ENCODE data around the gene PDE4D. TPM values are rescaled to one million over a fixed set of nuclear protein-coding genes. Genes with fewer than 3 reads are reported as not detected.

Gene PDE4D
- total RNA-seq, 4 donors from 2014 or later: 35.0 to 121 (median 63.4) TPM

DNA sequence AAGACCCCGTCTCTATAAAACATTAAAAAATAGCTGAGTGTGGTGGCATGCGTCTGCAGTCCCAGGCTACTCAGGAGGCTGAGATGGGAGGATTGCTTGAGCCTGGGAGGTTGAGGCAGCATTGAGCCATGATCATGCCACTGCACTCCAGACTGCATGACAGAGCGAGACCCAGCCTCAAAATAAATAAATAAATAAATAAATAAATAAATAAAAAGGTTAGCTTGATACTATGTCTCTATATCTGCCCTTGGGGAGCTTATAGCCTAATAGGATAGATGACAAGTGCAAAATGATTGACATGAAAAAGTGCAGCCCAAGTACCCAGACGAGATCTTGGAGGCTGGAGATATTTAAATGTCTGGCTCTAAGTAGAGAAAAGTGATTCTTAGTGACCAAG is 122.6 kb downstream of the PDE4D start:
- Histone ChIP-seq H3K36me3 (no peaks in the 10 kb centered on the region), H3K27me3 (no peaks in the 10 kb centered on the region), H3K9me3 (no peaks in the 10 kb centered on the region), H3K4me1 (peaks cover 0 to 39% (median 0%) of the 10 kb centered on the region in 3 donors), H3K27ac (no peak overlapping the region), H3K4me3 (no peak overlapping the region)
- WGBS, 2 donors (ENCODE audit: low coverage in 1 of 2): 80 to 91% methylated on average over 2 to 4 of the region's 4 CpGs
- no peak for ATAC-seq
- TF ChIP-seq, protein P1, sequence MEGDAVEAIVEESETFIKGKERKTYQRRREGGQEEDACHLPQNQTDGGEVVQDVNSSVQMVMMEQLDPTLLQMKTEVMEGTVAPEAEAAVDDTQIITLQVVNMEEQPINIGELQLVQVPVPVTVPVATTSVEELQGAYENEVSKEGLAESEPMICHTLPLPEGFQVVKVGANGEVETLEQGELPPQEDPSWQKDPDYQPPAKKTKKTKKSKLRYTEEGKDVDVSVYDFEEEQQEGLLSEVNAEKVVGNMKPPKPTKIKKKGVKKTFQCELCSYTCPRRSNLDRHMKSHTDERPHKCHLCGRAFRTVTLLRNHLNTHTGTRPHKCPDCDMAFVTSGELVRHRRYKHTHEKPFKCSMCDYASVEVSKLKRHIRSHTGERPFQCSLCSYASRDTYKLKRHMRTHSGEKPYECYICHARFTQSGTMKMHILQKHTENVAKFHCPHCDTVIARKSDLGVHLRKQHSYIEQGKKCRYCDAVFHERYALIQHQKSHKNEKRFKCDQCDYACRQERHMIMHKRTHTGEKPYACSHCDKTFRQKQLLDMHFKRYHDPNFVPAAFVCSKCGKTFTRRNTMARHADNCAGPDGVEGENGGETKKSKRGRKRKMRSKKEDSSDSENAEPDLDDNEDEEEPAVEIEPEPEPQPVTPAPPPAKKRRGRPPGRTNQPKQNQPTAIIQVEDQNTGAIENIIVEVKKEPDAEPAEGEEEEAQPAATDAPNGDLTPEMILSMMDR (IDR thresholded peaks at IDR 0.05): no peak
- TF ChIP-seq EP300 (IDR thresholded peaks at IDR 0.05) (no peak), POLR2AphosphoS5 (IDR thresholded peaks at IDR 0.05) (no peak), POLR2A (IDR thresholded peaks at IDR 0.05) (no peak)

DNA sequence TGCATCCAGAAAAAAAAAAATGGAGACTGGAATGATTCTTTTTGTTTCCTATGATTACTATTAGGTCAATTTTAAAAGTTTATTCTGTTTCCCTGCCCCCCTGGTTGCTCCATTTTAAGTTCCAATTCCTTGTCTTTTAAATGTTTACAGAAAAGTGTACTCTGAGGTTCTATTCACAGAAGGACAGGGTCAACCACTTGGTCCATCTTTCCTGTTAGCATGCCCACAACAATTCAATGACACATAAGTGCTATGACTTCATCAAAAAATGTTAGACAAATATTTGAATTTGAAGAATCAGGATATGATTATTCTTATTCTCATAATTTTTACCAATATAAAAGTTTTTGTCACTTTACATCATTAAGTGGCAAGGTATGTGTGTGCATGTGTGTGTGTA is 123.7 kb downstream of the PDE4D start:
- ATAC-seq: no peak
- Histone ChIP-seq H3K27ac (no peak overlapping the region), H3K4me3 (no peak overlapping the region), H3K9me3 (no peaks in the 10 kb centered on the region), H3K36me3 (no peaks in the 10 kb centered on the region), H3K27me3 (no peaks in the 10 kb centered on the region), H3K4me1 (peaks cover 0 to 39% (median 0%) of the 10 kb centered on the region in 3 donors)
- TF ChIP-seq, protein P1 (IDR thresholded peaks at IDR 0.05): no peak
- TF ChIP-seq POLR2AphosphoS5 (IDR thresholded peaks at IDR 0.05) (no peak), POLR2A (IDR thresholded peaks at IDR 0.05) (no peak), EP300 (IDR thresholded peaks at IDR 0.05) (no peak)

DNA sequence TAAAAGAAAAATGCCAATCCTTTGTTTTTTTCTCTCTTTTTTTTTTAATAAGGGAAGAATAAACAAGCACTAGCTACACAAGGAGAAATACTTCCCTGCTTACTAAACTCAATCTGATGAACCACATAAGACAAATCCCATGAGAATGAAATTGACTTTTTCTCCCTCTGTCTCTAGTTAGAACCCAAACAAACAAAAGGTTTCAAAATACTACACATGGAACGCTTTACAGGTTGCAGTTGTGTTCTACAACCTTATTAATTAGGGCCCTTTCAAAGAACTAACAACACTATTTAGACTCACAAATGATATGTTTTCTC is 124.5 kb downstream of the PDE4D start:
- peak overlapping the region; percentile 46 to 65 for H3K4me3 ChIP-seq
- TF ChIP-seq POLR2AphosphoS5 (IDR thresholded peaks at IDR 0.05) (no peak), EP300 (IDR thresholded peaks at IDR 0.05) (no peak), POLR2A (IDR thresholded peaks at IDR 0.05) (no peak)
- TF ChIP-seq, protein P1 (IDR thresholded peaks at IDR 0.05): no peak
- WGBS, 2 donors (ENCODE audit: low coverage in 1 of 2): 20 to 33% methylated on average over 1 of the region's 1 CpG
- H3K27me3 ChIP-seq: no peaks in the 10 kb centered on the region
- peak overlapping the region in 2 of 4 donors; percentile 75 to 78 for H3K27ac ChIP-seq
- H3K36me3 ChIP-seq: no peaks in the 10 kb centered on the region
- peaks cover 0 to 39% (median 0%) of the 10 kb centered on the region in 3 donors for H3K4me1 ChIP-seq
- H3K9me3 ChIP-seq: no peaks in the 10 kb centered on the region
- ATAC-seq: no peak

DNA sequence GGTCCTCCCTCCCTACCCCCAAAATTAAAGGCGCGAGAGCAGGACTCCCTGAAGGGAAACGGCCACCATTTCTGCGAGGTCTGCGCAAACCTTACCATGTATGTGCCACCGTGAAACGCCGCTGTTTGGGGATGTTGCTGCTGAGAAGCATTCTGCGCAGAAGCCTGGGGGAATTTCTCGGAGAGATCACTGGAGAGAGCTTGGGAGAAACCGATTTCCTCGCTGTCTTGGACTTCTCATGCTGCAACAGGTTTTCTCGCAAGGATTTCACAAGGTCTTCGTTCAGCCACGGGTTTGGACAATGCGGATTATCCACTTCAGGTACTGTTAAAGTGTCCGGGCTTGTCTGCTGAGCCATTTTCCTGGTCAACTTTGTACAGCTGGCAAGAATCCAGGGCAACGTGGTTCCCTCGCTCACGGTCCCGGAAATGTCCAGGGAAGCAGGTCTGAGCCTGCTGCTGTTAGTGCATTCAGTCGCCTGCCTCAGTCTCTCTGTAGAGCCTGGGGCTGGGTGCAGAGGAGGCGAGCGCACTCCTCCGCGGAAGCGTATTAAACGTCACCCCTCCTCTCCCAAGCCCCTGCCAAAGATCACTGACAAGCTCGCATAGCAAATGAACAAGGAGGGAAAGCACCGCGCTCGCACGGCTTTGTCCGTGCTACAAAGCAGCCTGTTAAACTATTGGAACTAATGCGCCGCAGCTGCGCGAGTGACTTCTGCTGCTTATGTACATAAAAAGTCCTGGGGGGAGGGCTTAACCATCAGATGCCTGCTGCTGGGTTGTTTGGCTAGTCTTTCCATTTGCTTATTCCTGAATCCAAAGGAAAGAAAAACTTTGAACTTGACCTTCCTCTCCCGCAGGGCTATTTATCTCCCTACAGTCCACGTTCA is 125.1 kb downstream of the PDE4D start:
- Histone ChIP-seq H3K27ac (peak overlapping the region in 3 of 4 donors; percentile 56 to 78 (median 75)), H3K4me1 (peaks cover 0 to 39% (median 0%) of the 10 kb centered on the region in 3 donors), H3K4me3 (peak overlapping the region; percentile 46 to 65), H3K27me3 (no peaks in the 10 kb centered on the region), H3K36me3 (no peaks in the 10 kb centered on the region), H3K9me3 (no peaks in the 10 kb centered on the region)
- WGBS, 2 donors (ENCODE audit: low coverage in 1 of 2): 0% methylated on average over 3 to 10 of the region's 40 CpGs
- peak; percentile 57 for ATAC-seq
- TF ChIP-seq, protein P1 (IDR thresholded peaks at IDR 0.05): no peak
- TF ChIP-seq POLR2AphosphoS5 (IDR thresholded peaks at IDR 0.05): peak; percentile 9
- TF ChIP-seq EP300 (IDR thresholded peaks at IDR 0.05): no peak
- TF ChIP-seq POLR2A (IDR thresholded peaks at IDR 0.05): no peak

DNA sequence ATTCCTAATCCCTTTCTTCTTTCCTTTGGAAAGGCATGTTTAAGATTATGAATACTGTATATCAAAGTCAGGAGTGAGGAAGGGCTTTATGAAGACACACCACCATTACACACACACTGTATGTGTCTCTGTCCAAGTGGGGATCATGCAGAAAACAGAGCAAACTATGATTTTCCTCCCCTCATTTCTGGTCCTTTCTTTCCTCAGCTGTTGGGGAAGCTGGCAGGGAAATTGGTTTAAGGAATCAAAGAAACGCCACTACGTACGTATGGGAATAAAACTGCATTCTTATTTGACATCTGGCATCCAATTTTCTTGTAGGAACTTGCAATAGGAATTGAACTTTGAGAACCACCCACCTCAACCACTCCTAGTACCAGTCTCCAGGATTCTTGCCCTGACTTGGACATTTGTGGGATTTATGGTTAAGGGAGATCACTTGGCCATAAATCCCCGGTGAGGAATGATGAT is 125.8 kb downstream of the PDE4D start:
- Histone ChIP-seq H3K27ac (peak overlapping the region in 3 of 4 donors; percentile 56 to 78 (median 75)), H3K9me3 (no peaks in the 10 kb centered on the region), H3K36me3 (no peaks in the 10 kb centered on the region), H3K4me3 (peak overlapping the region; percentile 46 to 65), H3K4me1 (peaks cover 0 to 39% (median 0%) of the 10 kb centered on the region in 3 donors), H3K27me3 (no peaks in the 10 kb centered on the region)
- TF ChIP-seq EP300 (IDR thresholded peaks at IDR 0.05) (no peak), POLR2A (IDR thresholded peaks at IDR 0.05) (no peak)
- TF ChIP-seq, protein P1 (IDR thresholded peaks at IDR 0.05): no peak
- ATAC-seq: no peak
- 0 to 33% methylated on average over 3 to 4 of the region's 4 CpGs for WGBS, 2 donors (ENCODE audit: low coverage in 1 of 2)
